Smooth muscle cell (in vitro differentiated cells): Measurements from ENCODE around the gene SEMA4D. TPM values are rescaled to one million over a fixed set of nuclear protein-coding genes. Genes with fewer than 3 reads are reported as not detected.

ENCODE experiments used
- DNase-seq: peaks from one replicate; lab custom pipeline; 2025; ENCODE audit not compliant: unreplicated experiment; lab: John Stamatoyannopoulos, UW
- H2AFZ ChIP-seq: fragments of 200-600 bp; sonication (generic); 2 replicates; pipeline ENCODE4 v1.6.0; 2016; ENCODE audit warnings: antibody characterized with exemption, low read depth, mild to moderate bottlenecking
- H3F3A ChIP-seq: fragments of 200-600 bp; sonication (generic); 2 replicates; pipeline ENCODE4 v1.6.0; 2017; ENCODE audit warnings: antibody characterized with exemption, low read depth
- H3K27ac ChIP-seq: fragments of 200-600 bp; sonication (generic); 2 replicates; pipeline ENCODE4 v1.5.1; 2016; ENCODE audit warnings: low read depth, mild to moderate bottlenecking
- H3K27me3 ChIP-seq: fragments of 200-600 bp; sonication (generic); 2 replicates; pipeline ENCODE4 v1.6.1; 2016; ENCODE audit warnings: low read depth, mild to moderate bottlenecking
- H3K36me3 ChIP-seq: fragments of 200-600 bp; sonication (generic); 2 replicates; pipeline ENCODE4 v1.5.1; 2016; ENCODE audit warnings: low read depth
- H3K4me1 ChIP-seq: fragments of 200-600 bp; sonication (generic); 2 replicates; pipeline ENCODE4 v1.5.1; 2016; ENCODE audit warnings: low read depth
- H3K4me2 ChIP-seq: fragments of 200-600 bp; sonication (generic); 2 replicates; pipeline ENCODE4 v1.6.0; 2016; ENCODE audit warnings: mild to moderate bottlenecking
- H3K4me3 ChIP-seq: fragments of 200-600 bp; sonication (generic); 2 replicates; pipeline ENCODE4 v1.5.1; 2016; ENCODE audit warnings: mild to moderate bottlenecking
- H3K79me2 ChIP-seq: fragments of 200-600 bp; sonication (generic); 2 replicates; pipeline ENCODE4 v1.6.0; 2016; ENCODE audit warnings: low read depth, mild to moderate bottlenecking
- H3K9ac ChIP-seq: fragments of 200-600 bp; sonication (generic); 2 replicates; pipeline ENCODE4 v1.6.0; 2016; ENCODE audit warnings: low read depth
- H3K9me3 ChIP-seq: fragments of 200-600 bp; sonication (generic); replicated peaks from 2 replicates; pipeline ENCODE4 v1.5.1; 2016; ENCODE audit warnings: low read depth
- H4K20me1 ChIP-seq: fragments of 200-600 bp; sonication (generic); 2 replicates; pipeline ENCODE4 v1.6.0; 2016; ENCODE audit warnings: low read depth
- WGBS: methylation state at CpG from one replicate; pipeline ENCODE4 v1.1.7; 2016; ENCODE audit warnings: low lambda C conversion rate; 5-methylcytosine and 5-hydroxymethylcytosine counted together
- polyA plus RNA-seq: library from polyadenylated mRNA; unstranded; fragments of >200 nt; fragmentation: Nextera tagmentation; extraction: Ambion mirVana; gene quantifications from 2 replicates; pipeline ENCODE4 v1.2.1, GENCODE V29; 2016
- total RNA-seq: library from RNA; depleted of rRNA; stranded (reverse); fragments of >200 nt; gene quantifications from 2 replicates; pipeline ENCODE4 v1.2.3, GENCODE V29; 2014
- TF ChIP-seq, protein P1 (sequence below): fragments of 200-600 bp; sonication (generic); IDR thresholded peaks from 2 replicates; pipeline ENCODE4 v1.5.1; 2017; ENCODE audit warnings: borderline replicate concordance, mild to moderate bottlenecking, antibody characterized with exemption; ENCODE audit not compliant: insufficient read depth, poor library complexity, severe bottlenecking

SEMA4D gene
- total and polyA plus RNA-seq, 2 experiments from 2014 or later = 0.63 to 2.7 TPM

DNA sequence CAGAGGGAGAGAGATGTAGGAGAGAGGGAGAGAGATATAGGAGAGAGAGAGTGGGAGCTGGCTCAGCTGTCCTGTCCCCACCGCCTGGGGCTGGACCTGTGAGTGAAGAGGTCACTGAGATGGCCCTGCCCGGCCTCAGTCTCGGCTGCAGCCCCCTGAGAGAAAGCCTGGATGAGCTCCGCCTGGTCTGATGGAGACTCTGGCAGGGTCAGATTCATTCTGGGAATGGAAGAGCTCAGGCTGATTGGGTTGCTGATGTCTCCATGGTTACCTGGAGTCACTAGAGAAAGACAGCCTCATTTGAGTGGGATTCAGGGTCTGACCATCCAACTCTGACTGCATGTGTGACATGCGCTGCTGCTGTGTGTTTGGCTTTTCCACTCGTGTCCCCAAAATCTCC, 27.1 kb upstream of the SEMA4D start:
- no peak overlapping the region for H3K4me3 ChIP-seq
- no peaks in the 10 kb centered on the region for H3K27me3 ChIP-seq
- 85% methylated on average over 6 of the region's 6 CpGs for WGBS
- no peaks in the 10 kb centered on the region for H3K79me2 ChIP-seq
- H4K20me1 ChIP-seq = no peaks in the 10 kb centered on the region
- no peak overlapping the region for H2AFZ ChIP-seq
- H3K4me2 ChIP-seq = no peak overlapping the region
- no peak overlapping the region for H3K27ac ChIP-seq
- TF ChIP-seq, protein P1, sequence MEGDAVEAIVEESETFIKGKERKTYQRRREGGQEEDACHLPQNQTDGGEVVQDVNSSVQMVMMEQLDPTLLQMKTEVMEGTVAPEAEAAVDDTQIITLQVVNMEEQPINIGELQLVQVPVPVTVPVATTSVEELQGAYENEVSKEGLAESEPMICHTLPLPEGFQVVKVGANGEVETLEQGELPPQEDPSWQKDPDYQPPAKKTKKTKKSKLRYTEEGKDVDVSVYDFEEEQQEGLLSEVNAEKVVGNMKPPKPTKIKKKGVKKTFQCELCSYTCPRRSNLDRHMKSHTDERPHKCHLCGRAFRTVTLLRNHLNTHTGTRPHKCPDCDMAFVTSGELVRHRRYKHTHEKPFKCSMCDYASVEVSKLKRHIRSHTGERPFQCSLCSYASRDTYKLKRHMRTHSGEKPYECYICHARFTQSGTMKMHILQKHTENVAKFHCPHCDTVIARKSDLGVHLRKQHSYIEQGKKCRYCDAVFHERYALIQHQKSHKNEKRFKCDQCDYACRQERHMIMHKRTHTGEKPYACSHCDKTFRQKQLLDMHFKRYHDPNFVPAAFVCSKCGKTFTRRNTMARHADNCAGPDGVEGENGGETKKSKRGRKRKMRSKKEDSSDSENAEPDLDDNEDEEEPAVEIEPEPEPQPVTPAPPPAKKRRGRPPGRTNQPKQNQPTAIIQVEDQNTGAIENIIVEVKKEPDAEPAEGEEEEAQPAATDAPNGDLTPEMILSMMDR = no peak
- H3K9ac ChIP-seq = no peak overlapping the region
- no peak for DNase-seq
- no peaks in the 10 kb centered on the region for H3K9me3 ChIP-seq
- H3K36me3 ChIP-seq = no peaks in the 10 kb centered on the region
- H3K4me1 ChIP-seq = no peaks in the 10 kb centered on the region
- no peaks in the 10 kb centered on the region for H3F3A ChIP-seq

DNA sequence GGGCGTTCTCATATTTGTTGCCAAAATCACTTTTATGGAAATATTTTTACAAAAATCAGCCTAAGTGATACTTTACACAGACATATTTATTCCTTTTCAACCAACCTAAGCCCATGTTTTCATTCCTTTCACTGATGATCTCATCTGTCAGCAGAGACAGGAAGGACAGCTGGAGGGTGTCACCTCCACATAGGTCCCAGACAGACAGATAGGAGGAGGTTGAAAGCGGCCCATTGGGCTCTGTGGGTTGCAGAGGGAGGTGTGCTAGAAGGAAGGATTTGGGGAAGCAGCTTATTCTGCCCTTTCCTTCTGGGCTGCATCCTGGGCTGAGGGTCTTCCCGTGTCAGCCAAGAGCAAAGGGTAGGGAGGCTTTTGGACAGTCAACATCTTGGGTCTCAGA, 26.0 kb upstream of the SEMA4D start:
- TF ChIP-seq, protein P1 = no peak
- no peaks in the 10 kb centered on the region for H3K79me2 ChIP-seq
- H3K9ac ChIP-seq = no peak overlapping the region
- no peaks in the 10 kb centered on the region for H3K4me1 ChIP-seq
- H3K4me3 ChIP-seq = no peak overlapping the region
- no peak for DNase-seq
- no peaks in the 10 kb centered on the region for H3K36me3 ChIP-seq
- 85% methylated on average over 3 of the region's 3 CpGs for WGBS
- no peak overlapping the region for H3K27ac ChIP-seq
- H2AFZ ChIP-seq = no peak overlapping the region
- no peaks in the 10 kb centered on the region for H3K9me3 ChIP-seq
- no peaks in the 10 kb centered on the region for H4K20me1 ChIP-seq
- H3K27me3 ChIP-seq = no peaks in the 10 kb centered on the region
- H3F3A ChIP-seq = no peaks in the 10 kb centered on the region
- H3K4me2 ChIP-seq = no peak overlapping the region

DNA sequence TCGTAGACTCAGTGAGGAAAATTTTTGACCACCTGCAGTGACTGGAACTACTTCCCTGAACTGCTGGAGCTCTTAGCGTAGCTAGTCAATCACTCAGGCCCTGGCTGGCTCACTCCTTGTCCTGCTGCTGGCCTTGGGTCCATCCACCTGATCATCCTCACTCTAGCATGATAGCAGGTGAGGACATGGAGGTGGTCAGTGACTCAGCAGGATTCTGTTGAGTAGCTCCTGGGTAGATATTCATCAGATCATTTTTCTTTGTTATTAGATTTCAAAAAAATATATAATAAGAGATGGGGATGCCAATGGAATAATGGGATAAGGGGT, 25.0 kb upstream of the SEMA4D start:
- no peak overlapping the region for H2AFZ ChIP-seq
- H3K4me2 ChIP-seq = no peak overlapping the region
- H3K4me3 ChIP-seq = no peak overlapping the region
- no peaks in the 10 kb centered on the region for H3K4me1 ChIP-seq
- no peaks in the 10 kb centered on the region for H3K36me3 ChIP-seq
- H3K79me2 ChIP-seq = no peaks in the 10 kb centered on the region
- no peak overlapping the region for H3K27ac ChIP-seq
- TF ChIP-seq, protein P1 = no peak
- no peaks in the 10 kb centered on the region for H3K9me3 ChIP-seq
- no peak overlapping the region for H3K9ac ChIP-seq
- H3F3A ChIP-seq = no peaks in the 10 kb centered on the region
- DNase-seq = no peak
- H3K27me3 ChIP-seq = no peaks in the 10 kb centered on the region
- no peaks in the 10 kb centered on the region for H4K20me1 ChIP-seq
- 95% methylated on average over 2 of the region's 2 CpGs for WGBS

DNA sequence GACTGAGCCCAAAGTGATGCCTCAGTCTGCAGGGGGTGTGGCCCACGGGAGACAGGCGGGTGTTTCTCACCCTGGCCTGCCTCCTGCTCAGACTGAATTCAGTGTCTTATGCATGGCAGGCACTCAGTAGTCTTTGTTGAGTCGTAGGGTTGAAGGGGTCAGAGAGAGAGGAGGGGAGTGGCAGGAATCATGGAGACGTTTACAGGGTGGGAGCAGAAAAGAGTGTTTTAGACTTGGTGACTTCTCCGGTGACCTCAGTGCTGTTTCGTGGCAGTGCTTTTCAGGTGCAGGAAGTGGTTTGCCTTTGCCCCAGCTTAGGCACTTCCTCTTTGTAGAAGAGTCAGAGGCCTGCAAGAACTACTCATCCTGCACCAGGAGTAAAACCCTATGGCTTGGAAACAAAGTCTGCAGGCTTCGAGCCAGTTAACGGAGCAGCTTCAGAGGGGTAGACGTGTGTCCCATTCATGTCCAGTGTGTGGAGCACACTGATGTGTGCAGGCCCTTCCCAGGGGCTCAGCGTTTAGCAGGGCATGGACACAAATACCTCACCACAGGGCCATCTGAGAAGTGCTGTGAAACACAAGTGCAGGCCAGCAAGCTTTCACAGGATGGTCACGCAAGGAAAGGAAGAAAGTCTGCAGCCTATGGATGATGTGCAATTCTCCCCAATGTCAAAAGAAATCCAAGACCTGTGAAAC, 24.5 kb upstream of the SEMA4D start:
- Histone ChIP-seq H3F3A (no peaks in the 10 kb centered on the region), H3K9me3 (no peaks in the 10 kb centered on the region), H3K79me2 (no peaks in the 10 kb centered on the region), H3K36me3 (no peaks in the 10 kb centered on the region), H3K4me3 (no peak overlapping the region), H3K4me2 (no peak overlapping the region), H3K27me3 (no peaks in the 10 kb centered on the region), H3K9ac (no peak overlapping the region), H3K4me1 (no peaks in the 10 kb centered on the region), H2AFZ (no peak overlapping the region), H4K20me1 (no peaks in the 10 kb centered on the region), H3K27ac (no peak overlapping the region)
- 84% methylated on average over 11 of the region's 11 CpGs for WGBS
- no peak for DNase-seq
- TF ChIP-seq, protein P1 = no peak
